Measurements from ENCODE around the gene AFAP1L1.

The AFAP1L1 gene

DNA sequence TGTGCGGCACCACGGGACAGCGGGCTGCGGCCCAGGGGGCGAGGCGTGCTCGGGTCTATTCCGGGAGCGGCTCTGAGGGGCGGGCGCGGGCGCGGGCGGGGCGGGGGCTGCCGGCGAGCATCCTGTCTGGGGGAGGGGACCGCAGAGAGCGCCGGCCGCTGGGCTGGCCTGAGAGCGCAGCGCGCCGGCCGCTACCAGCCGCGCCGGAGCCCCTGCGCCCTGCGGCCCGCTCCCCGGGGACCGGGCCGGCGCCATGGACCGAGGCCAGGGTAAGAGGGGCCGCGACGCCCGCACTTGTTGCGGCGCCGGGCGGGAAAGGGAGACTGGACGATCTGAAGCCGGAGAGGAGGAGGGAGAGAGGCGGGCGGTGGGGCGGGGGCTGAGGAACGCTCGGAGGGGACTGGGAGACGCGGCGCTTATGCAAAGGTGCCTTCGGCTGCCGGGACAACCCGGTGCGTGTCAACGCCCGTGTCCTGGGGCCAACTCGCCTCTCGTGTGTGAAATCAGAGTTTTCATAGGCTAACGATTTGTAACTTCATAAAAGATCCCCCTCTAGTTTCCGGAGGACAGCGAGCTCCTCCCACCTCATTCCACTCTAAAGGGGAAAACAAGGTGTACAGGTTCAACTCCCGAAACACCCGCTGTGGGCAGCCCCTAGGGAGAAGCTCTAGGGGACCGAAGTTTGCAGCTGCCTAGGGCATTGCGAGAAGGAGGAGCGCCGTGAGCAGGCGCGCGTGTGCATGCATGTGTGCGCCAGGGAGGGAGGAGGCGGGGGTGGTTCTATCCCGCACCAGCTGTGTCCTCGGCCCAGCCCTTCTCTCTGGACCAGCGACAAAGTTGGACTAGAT lies at the start of gene AFAP1L1:
TSS of gene AFAP1L1 (plus strand) at position 144 of the 848 bp plus-strand sequence. CDS start at position 254, 110 bp downstream.
- DNase-seq: peak in 1 of 2 experiments; percentile 15

DNA sequence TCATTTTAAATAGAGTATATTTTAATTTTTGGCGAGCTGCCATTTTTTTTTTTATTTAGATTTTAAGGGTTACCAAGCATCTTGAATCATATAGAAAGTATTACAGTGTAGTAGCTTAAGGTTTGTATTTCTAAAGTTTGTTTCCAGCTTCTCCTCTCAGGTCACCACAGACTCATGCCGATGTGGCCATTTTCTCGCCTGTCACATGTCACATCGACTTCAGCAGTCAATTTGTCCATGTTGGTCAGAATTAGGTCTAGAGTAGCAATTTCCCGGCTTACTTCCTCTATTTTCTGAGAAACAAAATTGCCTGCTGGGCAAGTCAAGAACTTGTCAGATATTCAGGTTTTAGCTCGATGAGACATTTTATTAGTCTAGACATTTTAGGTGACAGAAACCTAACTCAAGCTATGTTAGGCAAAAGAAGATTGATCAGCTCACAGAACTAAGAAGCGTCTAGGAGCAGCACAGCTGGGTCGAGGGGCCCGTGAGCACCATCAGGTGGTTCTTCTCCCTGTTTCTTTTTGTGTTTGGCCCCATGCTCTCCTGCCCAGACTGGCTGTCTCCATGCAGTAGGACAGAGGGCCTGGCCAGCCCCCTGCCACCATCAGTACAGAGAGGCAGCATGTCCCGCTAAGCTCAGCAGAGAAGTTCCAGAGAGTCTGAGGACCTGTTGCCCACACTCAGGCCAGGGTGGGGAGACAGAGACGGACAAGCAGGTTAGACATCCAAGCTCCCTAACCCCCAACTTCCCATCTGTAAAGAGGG lies 48.4 kb upstream of the AFAP1L1 start:
- no peak for DNase-seq

- DNase-seq: peak in 1 of 2 experiments; percentile 55
Observed at GRCh38 chr5:149224282-149224681, 47.4 kb upstream of the AFAP1L1 start.

- no peak for DNase-seq
Observed at GRCh38 chr5:149227168-149227826, 44.4 kb upstream of the AFAP1L1 start.

DNA sequence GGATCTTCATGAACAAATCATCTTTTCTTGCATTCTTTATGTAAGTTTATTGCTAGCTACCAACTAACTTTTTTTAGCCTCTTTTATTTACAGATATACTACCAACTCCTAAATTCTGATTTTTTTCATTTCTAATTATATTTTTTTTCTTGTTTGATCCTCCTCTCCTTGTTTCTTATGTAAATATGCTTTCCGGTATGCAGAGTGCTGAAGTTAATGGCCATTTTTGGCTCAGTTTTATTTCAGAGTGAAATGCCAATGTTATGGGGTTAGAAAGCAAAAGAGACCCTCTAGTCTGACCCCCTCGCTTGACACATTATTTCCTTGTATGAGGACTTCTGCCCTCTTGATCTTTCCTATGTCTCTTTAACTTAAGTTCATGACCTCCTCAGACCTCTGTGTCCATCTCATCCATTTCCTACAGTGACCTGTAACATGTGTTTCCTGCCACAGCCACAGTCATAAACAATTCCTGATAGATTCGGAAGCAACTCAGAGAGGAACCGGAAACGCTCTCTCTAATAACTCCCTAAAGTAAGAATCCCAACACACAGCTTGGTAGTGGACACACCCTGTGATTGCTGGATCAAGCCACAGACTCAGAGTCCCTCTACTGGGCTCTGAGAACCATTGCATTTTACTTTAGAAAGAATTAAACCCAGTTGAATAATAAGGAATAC lies 42.9 kb upstream of the AFAP1L1 start:
- peak; percentile 29 to 73 for DNase-seq

DNA sequence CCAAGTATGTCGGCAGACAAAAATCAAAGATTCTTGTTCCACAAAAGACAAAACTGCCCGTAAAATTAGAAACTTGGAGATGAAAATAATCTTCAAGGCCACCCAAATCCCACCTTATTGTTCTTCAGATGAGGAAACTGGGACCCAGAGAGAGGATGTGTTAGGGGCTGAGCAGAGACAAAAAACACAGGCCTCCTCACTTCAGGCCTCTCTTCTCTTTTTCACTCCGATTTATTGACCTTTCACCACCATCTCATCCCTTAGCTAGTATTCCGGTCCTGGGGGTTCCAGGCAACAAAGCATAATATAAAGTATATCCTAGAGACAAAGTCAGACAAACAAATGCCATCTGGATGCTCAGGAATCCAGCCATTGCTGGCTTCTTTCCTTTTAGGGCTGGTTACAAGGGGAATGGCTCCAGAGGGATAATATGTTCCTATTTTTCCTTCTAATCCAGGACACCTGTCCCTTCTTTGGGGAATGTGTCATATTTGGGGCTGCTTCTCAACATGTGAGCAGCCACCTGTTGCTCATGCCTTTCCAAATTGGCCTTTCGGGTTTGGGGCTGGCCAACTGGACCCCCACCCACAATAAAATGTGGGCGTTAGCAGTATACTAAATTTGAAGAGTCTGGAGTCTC lies 42.2 kb upstream of the AFAP1L1 start:
- no peak for DNase-seq

DNA sequence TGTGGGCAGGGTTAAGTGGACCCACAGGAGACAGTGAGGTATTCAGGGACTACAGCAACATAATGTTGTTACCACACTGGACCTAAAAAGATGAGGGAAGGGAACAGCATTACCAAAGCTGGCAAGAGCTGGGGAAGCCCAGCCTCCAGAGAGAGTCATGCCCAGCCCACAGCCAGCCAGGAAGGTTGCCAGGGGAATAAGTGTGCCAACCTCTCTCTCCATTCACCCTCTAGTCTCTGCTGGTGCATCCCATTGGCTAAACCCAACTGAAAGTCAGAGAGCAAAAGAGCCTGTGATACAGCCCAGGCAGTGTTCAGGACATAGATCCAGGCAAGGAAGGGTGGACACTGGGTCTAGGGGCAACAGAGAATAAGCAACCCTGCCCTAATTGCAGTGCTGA lies 35.8 kb upstream of the AFAP1L1 start:
- no peak for DNase-seq

GRCh38 chr5:149237662-149238061 lies 34.0 kb upstream of the AFAP1L1 start:
- no peak for DNase-seq

DNA sequence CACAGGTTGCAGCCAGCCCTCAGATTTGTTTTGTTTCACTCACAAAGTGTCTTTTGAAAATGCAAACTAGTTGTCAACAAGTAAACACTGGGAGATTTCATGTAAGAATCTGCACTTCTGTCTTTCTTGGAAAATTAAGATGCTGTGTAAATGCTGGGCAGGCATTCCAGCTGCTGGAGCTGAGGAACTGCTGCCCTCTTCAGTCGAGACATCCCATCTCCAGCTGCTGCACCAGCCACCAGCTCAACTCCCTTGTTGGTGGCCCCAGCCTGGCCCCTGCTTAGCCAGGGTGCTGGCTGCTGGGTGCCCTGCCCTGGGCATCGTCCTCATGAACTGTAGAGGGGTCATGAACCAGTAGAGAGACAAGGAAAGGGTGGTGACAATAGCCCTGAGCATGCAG lies 33.1 kb upstream of the AFAP1L1 start:
- DNase-seq: no peak

- DNase-seq: no peak
Observed at GRCh38 chr5:149239917-149240316, 31.7 kb upstream of the AFAP1L1 start.

DNA sequence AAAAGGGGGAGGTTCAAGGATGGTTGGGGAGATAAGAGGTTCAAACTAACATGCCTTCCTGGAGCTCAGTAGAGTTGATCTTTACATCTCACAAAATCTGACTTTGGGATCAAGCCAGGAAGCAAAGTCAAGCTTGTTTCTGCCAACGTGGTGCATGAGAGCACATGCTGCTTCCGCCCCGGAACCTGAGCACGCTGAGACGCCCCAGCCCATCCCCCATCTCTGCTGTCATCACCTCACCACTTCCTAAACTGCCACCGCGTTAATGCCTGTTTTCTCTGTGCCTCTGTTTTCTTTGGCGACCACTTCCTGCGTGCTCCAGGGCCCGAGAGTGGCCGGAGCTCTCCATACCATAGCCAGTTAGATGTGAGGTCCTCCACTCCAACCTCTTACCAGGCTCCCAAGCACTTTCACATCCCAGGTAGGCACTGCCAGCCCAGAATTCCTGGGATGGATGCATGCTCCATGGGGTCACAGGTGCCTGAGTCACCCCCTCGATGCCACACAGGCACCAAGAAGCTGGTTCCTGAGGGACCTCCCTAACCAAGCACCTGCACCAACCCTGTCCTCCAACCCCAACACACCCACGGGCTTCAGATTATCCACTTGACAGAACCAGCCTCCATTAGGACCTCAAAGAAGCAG lies 31.2 kb upstream of the AFAP1L1 start:
- DNase-seq: no peak

- DNase-seq: no peak
Observed at GRCh38 chr5:149242339-149242738, 29.3 kb upstream of the AFAP1L1 start.

DNA sequence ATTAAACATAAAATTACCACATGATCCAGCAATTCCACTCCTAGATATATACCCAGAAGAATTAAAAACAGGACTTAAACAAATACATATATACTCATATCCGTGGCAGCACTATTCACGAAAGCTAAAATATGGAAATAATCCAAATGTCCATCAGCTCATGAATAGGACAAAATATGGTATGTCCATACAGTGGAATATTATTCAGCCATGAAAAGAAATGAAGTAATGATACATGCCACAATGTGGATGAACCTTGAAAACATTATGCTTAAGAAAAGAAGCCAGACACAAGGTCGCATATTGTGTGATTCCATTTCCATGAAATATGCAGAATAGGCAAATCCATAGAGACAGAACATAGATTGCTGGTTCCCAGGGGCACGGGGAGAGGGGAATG lies 24.8 kb upstream of the AFAP1L1 start:
- DNase-seq: no peak

GRCh38 chr5:149247726-149248125 lies 23.9 kb upstream of the AFAP1L1 start:
- DNase-seq: no peak

GRCh38 chr5:149251546-149251945 lies 20.1 kb upstream of the AFAP1L1 start:
- no peak for DNase-seq

DNA sequence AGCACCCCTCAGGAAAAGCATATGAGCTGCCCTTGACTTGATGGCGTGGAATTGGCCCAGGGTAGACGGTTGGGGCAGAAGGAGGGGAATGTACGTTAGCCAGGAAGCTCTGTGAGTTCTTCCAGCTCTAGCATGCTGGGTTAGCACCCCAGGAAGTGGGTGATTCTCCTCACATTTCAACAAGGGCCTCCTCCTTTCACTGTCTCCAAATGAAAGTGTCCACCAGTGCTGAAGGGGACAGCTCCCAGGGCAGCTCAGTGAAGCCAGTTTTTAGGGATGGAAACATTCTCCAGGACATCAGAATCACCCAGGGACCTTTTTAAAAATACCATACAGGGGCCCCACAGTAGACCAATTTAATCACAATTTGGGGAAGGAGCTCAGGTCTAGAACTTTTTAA lies 17.2 kb upstream of the AFAP1L1 start:
- DNase-seq: no peak

GRCh38 chr5:149256451-149256850 lies 15.2 kb upstream of the AFAP1L1 start:
- no peak for DNase-seq

- no peak for DNase-seq
Observed at GRCh38 chr5:149257131-149257530, 14.5 kb upstream of the AFAP1L1 start.

DNA sequence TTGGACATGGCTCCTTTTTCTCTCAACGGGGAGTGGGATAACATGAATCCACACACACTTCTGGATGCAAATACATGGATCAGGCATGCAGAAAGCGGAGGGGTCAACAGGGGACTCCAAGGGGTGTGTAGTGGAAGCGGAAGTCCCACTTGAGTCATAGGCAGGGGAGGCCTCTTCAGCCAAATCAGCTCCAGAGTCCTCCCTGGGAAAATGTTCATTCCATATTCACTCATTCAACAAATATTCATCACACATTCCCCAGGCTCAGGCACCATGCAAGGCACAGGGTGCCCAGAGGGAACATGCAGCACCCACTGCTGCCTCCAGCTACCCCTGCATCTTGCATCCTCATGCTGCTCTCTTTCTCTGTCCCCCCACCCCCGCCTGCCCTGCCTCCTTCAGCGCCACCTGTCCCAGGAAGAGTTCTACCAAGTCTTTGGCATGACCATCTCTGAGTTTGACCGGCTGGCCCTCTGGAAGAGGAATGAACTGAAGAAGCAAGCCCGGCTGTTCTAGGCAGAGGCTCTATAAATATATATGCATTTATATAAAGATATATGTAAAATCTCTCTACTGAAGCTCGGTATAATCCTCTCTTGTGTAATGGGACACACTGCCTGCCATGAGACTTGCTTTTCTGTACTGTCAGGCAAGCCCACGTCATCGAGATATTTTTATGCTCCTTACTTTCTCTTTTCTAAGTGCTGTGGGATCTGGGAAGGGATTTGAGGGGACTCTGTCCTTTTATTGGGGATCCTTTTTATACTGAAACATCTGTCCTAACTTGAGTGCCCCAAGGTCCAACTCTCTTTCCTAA lies 13.6 kb upstream of the AFAP1L1 start:
- no peak for DNase-seq

- no peak for DNase-seq
Observed at GRCh38 chr5:149260761-149261160, 10.9 kb upstream of the AFAP1L1 start.

GRCh38 chr5:149261246-149261645 lies 10.4 kb upstream of the AFAP1L1 start:
- no peak for DNase-seq

All from NCI-H446 (cell line).